Lower leg skin (tissue), 3 donors: ENCODE measurements around the gene PRR14.

Experiments
- CTCF ChIP-seq, 3 donors: fragments of 450-650 bp; IDR thresholded peaks; one replicate each; pipeline ENCODE4 v1.5.1; 2016; ENCODE audit warnings: antibody characterized with exemption in 3 of 3, mild to moderate bottlenecking in 3 of 3, moderate library complexity in 2 of 3
- POLR2A ChIP-seq, 2 donors: fragments of 450-650 bp; IDR thresholded peaks; one replicate each; pipeline ENCODE4 v1.6.1; 2016 to 2017; ENCODE audit warnings: antibody characterized with exemption in 2 of 2, mild to moderate bottlenecking in 1 of 2, moderate library complexity in 1 of 2

- TF ChIP-seq CTCF (IDR thresholded peaks at IDR 0.05) (no peak), POLR2A (IDR thresholded peaks at IDR 0.05) (no peak)
Observed at GRCh38 chr16:30620169-30620568, 30.6 kb upstream of the PRR14 start.
